Body of pancreas (tissue), 4 donors: Measurements from ENCODE around the gene VIPR1. TPM values are rescaled to one million over a fixed set of nuclear protein-coding genes. Genes with fewer than 3 reads are reported as not detected.
"Not testable (repeated sequence)": the region's sequence is repeated elsewhere in the genome, so short reads cannot be mapped to it uniquely, and the experiment has no call there.

Experiments
- ATAC-seq: fragments of 150-250 bp; one replicate; pipeline ENCODE4 v1.9.1; 2016
- DNase-seq, 4 donors: peaks; one replicate each; pipeline ENCODE4 v3.0.0-alpha.2; 2019
- H3K27ac ChIP-seq, 4 donors: fragments of 200-600 bp; sonication (generic); 1 replicate in 3 of 4; 2 replicates in 1 of 4; pipeline versions ENCODE4 v1.5.1 to v1.6.1; 2016 to 2019; ENCODE audit warnings: mild to moderate bottlenecking in 1 of 4, mixed read lengths in 1 of 4, moderate library complexity in 1 of 4
- H3K27me3 ChIP-seq, 2 donors: fragments of 200-600 bp; sonication (generic); one replicate each; pipeline ENCODE4 v1.6.0; 2016; ENCODE audit warnings: mild to moderate bottlenecking in 1 of 2
- H3K36me3 ChIP-seq, 2 donors: fragments of 200-600 bp; sonication (generic); replicated peaks in 1 of 2; 2 replicates each; pipeline ENCODE4 v1.5.1; 2016; ENCODE audit warnings: low read depth in 2 of 2; ENCODE audit not compliant: insufficient read depth in 1 of 2
- H3K4me1 ChIP-seq: fragments of 200-600 bp; sonication (generic); one replicate; pipeline ENCODE4 v1.6.0; 2016
- H3K4me3 ChIP-seq, 2 donors: fragments of 200-600 bp; sonication (generic); 1 replicate in 1 of 2; 2 replicates in 1 of 2; pipeline ENCODE4 v1.5.1; 2016 to 2019
- H3K9me3 ChIP-seq, 3 donors: fragments of 200-600 bp; sonication (generic); 1 replicate in 2 of 3; 2 replicates in 1 of 3; pipeline ENCODE4 v1.5.1; 2016
- POLR2A ChIP-seq, 3 donors: fragments of 450-650 bp; IDR thresholded peaks; one replicate each; pipeline ENCODE4 v1.6.1; 2016; ENCODE audit warnings: antibody characterized with exemption in 3 of 3, mild to moderate bottlenecking in 2 of 3
- WGBS, 2 donors: methylation state at CpG; one replicate each; pipeline ENCODE4 v1.1.5; 2017; 5-methylcytosine and 5-hydroxymethylcytosine counted together
- intact Hi-C: fragments of 100-400 bp; cut with DNase I; formaldehyde crosslinking; loops from one replicate; pipeline ENCODE4 v1.15.1; 2023
- small RNA-seq: library from RNA; depleted of rRNA; stranded (forward); fragments of <200 nt; gene quantifications from one replicate; pipeline ENCODE3, GENCODE V24; 2016
- total RNA-seq, 2 donors: library from RNA; depleted of rRNA; stranded (reverse); fragments of >200 nt; gene quantifications; one replicate each; pipeline ENCODE4 v1.1.0, GENCODE V29; 2016
- TF ChIP-seq, protein P1 (sequence below), 7 experiments: fragments of 450-650 bp in 4 of 7; fragments of 200-600 bp in 3 of 7; sonication (generic) in 3 of 7; IDR thresholded peaks; one replicate each; pipeline ENCODE4 v1.5.1; 2016 to 2019; ENCODE audit warnings: antibody characterized with exemption in 7 of 7

Gene VIPR1
- total RNA-seq, 2 donors from 2014 or later, result 0.99 to 10.6 TPM

DNA sequence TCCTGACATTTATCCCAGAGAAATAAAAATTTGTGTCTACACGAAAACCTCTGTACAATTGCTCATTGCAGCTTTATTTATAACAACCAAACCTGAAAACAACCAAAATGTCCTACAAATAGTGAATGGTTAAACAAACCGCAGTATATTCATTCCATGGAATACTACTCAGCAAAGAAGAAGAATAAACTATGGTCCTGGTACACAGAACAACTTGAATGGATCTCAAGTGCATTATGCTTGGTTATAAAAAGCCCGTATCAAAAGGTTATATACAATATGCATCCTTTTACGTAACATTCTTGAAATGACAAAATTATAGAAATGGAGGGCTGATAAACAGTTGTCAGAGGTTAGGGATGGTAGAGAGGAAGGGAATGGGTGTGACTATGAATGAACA lies 75.6 kb downstream of the VIPR1 start:
- intact Hi-C loops, result no loop called here
- Histone ChIP-seq H3K4me1 (peaks cover 23% of the 10 kb centered on the region), H3K9me3 (no peaks in the 10 kb centered on the region), H3K27ac (no peak overlapping the region), H3K4me3 (no peak overlapping the region), H3K27me3 (no peaks in the 10 kb centered on the region), H3K36me3 (no peaks in the 10 kb centered on the region)
- WGBS, 2 donors, result 93 to 98% methylated on average over 4 of the region's 4 CpGs
- no peak for ATAC-seq
- DNase-seq, result no peak
- TF ChIP-seq POLR2A (IDR thresholded peaks at IDR 0.05), result no peak
- TF ChIP-seq, protein P1, sequence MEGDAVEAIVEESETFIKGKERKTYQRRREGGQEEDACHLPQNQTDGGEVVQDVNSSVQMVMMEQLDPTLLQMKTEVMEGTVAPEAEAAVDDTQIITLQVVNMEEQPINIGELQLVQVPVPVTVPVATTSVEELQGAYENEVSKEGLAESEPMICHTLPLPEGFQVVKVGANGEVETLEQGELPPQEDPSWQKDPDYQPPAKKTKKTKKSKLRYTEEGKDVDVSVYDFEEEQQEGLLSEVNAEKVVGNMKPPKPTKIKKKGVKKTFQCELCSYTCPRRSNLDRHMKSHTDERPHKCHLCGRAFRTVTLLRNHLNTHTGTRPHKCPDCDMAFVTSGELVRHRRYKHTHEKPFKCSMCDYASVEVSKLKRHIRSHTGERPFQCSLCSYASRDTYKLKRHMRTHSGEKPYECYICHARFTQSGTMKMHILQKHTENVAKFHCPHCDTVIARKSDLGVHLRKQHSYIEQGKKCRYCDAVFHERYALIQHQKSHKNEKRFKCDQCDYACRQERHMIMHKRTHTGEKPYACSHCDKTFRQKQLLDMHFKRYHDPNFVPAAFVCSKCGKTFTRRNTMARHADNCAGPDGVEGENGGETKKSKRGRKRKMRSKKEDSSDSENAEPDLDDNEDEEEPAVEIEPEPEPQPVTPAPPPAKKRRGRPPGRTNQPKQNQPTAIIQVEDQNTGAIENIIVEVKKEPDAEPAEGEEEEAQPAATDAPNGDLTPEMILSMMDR (IDR thresholded peaks at IDR 0.05), result no peak

DNA sequence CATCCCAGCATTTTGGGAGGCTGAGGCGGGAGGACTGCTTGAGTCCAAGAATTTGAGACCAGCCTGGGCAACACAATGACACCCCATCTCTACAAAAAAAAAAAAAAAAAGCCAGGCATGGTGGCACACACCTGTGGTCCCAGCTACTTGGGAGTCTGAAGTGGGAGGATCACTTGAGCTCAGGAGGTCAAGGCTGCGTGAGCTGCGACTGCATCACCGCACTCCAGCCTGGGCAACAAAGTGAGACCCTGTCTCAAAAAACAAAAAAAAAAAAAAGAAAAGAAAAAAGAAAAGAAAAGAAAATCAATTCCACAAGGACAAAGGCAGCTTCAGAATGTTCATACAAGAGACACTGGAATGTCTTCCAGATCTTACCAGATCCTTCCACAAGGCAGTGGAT lies 76.9 kb downstream of the VIPR1 start:
- H3K27me3 ChIP-seq, H3K36me3 ChIP-seq, ATAC-seq, H3K9me3 ChIP-seq, H3K27ac ChIP-seq, intact Hi-C loops, H3K4me3 ChIP-seq, DNase-seq: not testable (repeated sequence)
- 98 to 100% methylated on average over 4 of the region's 4 CpGs for whole genome bisulfite sequencing, 2 donors
- peaks cover 23% of the 10 kb centered on the region for H3K4me1 ChIP-seq

DNA sequence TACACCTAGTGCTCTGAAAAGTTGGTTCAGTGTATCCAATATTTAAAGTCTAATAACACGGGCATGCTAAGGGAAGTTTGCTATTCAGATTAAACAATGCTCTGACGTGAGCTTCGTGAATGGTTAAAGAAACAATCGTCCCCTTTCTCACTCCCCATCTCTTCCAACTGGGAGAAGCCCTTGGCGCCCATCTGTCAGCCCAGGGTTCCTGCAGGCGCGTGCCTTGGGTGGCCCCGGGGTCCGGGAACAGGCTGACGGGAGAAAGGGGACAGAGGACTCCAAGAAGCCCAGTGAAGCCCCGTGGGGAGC lies 78.9 kb downstream of the VIPR1 start:
- H3K4me1 ChIP-seq, result peaks cover 23% of the 10 kb centered on the region
- ATAC-seq (no peak), DNase-seq (no peak)
- no peak for TF ChIP-seq POLR2A (IDR thresholded peaks at IDR 0.05)
- TF ChIP-seq, protein P1 (IDR thresholded peaks at IDR 0.05), result no peak
- H3K4me3 ChIP-seq, result peak overlapping the region; percentile 64 to 69
- intact Hi-C loops, result no loop called here
- 0% methylated on average over 7 to 11 of the region's 11 CpGs for WGBS, 2 donors
- no peaks in the 10 kb centered on the region for H3K27me3 ChIP-seq
- peak overlapping the region; percentile 74 to 93 (median 90) for H3K27ac ChIP-seq
- H3K9me3 ChIP-seq, result no peaks in the 10 kb centered on the region
- H3K36me3 ChIP-seq, result no peaks in the 10 kb centered on the region

DNA sequence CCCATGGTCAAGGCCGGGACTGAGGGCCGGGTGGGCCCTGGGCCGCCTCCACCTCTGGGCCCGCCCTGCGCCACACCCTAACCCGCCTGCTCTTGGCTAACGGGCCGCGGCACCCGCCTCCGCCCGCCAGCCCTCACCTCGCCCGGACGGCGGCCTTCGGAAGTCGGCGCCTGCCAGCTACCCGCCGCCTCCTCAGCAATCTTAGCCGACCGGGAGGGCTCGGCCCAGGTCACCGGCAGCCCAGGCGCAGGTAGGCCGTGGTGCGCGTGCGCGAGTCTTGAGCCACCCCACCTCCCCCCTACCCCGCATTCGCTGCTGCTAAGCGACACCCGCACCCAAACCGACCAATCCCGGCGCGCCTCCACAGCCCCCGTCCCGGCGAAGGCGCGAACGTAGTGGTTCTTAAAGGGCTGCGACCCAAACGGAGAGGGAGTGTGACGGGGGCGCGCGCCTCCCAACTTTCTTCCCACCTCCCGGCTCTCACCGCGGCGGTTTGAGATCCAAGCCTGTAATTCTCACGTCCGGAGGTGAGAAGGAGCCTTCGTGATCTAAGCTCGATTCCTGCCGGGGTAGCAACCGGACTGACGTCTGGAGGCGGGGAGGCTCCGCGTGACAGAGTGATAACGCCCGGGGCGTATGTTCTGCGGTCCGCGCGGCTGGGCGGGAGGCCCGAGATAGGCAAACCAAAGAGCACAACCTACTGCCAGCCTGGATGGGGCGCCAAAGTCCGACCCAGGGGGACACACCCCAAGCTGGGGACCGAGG lies 79.4 kb downstream of the VIPR1 start, which contains the start of gene SEC22C:
TSS of gene SEC22C (minus strand) at position 259 of the 765 bp plus-strand sequence. CDS start 12,921 bp downstream, outside the sequence.
- TF ChIP-seq, protein P1 (IDR thresholded peaks at IDR 0.05), result peak in 4 of 7 experiments; percentile 6 to 38 (median 26)
- peak; percentile 76 to 84 (median 80) for TF ChIP-seq POLR2A (IDR thresholded peaks at IDR 0.05)
- 0% methylated on average over 7 to 77 of the region's 77 CpGs for WGBS, 2 donors
- no peaks in the 10 kb centered on the region for H3K36me3 ChIP-seq
- peaks cover 23% of the 10 kb centered on the region for H3K4me1 ChIP-seq
- no peaks in the 10 kb centered on the region for H3K9me3 ChIP-seq
- peak within 1 kb of the TSS; percentile 74 to 93 (median 90) for H3K27ac ChIP-seq
- DNase-seq (peak; percentile 97 to 98 (median 97)), ATAC-seq (peak; percentile 98)
- H3K27me3 ChIP-seq, result no peaks in the 10 kb centered on the region
- H3K4me3 ChIP-seq, result peak within 1 kb of the TSS; percentile 64 to 69
- intact Hi-C loops, result no loop called here

DNA sequence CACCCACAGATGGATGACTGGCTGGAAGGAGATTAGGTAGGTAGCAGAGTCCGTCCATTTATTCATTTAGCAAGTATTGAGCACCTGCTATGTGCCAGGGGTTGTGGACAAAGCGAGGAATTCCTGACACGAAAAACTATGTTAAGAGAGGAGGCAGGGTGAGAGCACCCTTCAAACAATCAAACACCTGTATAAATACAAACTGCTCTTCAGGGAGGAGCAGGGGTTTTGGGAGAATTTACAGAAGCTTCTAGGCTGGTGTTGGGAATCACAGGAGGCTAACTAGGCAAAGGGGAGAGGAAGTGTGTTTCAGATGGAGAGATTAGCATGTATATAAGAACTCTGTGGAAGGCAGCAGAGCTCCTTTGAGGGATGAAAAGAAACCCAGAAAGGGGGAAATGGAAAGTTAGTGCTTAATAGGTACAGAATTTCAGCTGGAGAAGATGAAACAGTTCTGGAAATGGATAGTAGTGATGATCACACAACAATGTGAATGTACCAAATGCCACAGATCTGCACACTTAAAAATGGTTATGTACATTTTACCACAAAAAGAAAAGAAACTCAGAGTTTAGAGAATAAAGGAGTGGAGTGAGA lies 80.1 kb downstream of the VIPR1 start:
- no peaks in the 10 kb centered on the region for H3K27me3 ChIP-seq
- no peaks in the 10 kb centered on the region for H3K9me3 ChIP-seq
- H3K27ac ChIP-seq, result peak overlapping the region; percentile 74 to 93 (median 90)
- DNase-seq (no peak), ATAC-seq (no peak)
- 0 to 1% methylated on average over 3 of the region's 3 CpGs for WGBS, 2 donors
- no peaks in the 10 kb centered on the region for H3K36me3 ChIP-seq
- peaks cover 23% of the 10 kb centered on the region for H3K4me1 ChIP-seq
- peak overlapping the region in 1 of 2 donors; percentile 69 for H3K4me3 ChIP-seq
- intact Hi-C loops, result no loop called here
- no peak for TF ChIP-seq POLR2A (IDR thresholded peaks at IDR 0.05)
- TF ChIP-seq, protein P1 (IDR thresholded peaks at IDR 0.05), result no peak

Small RNA genes within 50 kb of the gene (small RNA-seq; reads per million reads assigned to genes)
- gene AC092047.1, result not detected

Other genes starting within 250 kb of the VIPR1 start
- not detected for gene CCK, start 236.5 kb upstream of the VIPR1 start, total RNA-seq
- gene LYZL4, start 92.0 kb upstream of the VIPR1 start, total RNA-seq, result not detected
- gene SEC22C, start 79.3 kb downstream of the VIPR1 start, total RNA-seq, result 10 to 100 TPM; 23.1 to 30.9 TPM
- gene SS18L2, start 88.2 kb downstream of the VIPR1 start, total RNA-seq, result 1 to 10 TPM; 5.3 to 7.8 TPM
- gene NKTR, start 98.0 kb downstream of the VIPR1 start, total RNA-seq, result 100 to 1,000 TPM; 115 to 128 TPM
- 10 to 100 TPM; 19.7 to 20.4 TPM for gene ZBTB47, start 151.1 kb downstream of the VIPR1 start, total RNA-seq
- not detected for gene KLHL40, start 182.9 kb downstream of the VIPR1 start, total RNA-seq
- under 1 TPM in 1 of 2 donors, not detected in 1; 0.26 TPM for gene HHATL, start 200.2 kb downstream of the VIPR1 start, total RNA-seq